Activated CD4-positive, alpha-beta T cell treated with anti-CD3 and anti-CD28 coated beads, Interleukin-2, amount 10 ng/mL, durations not matched to agents 24 days and 14 days (primary cell): ENCODE results near the gene LRRC45. TPM values are rescaled to one million over a fixed set of nuclear protein-coding genes. Genes with fewer than 3 reads are reported as not detected.

Experiments used
- DNase-seq: peaks from one replicate; pipeline ENCODE4 v3.0.0; 2022
- H3K27ac Mint-ChIP-seq: one replicate; pipeline ENCODE4 v1.8.0; 2022; ENCODE audit warnings: mild to moderate bottlenecking, mixed read lengths
- H3K27me3 Mint-ChIP-seq: one replicate; pipeline ENCODE4 v1.8.0; 2022; ENCODE audit warnings: mixed read lengths
- H3K36me3 Mint-ChIP-seq: one replicate; pipeline ENCODE4 v1.8.0; 2022; ENCODE audit warnings: low read depth, mild to moderate bottlenecking, mixed read lengths
- H3K4me1 Mint-ChIP-seq: one replicate; pipeline ENCODE4 v1.8.0; 2021; ENCODE audit warnings: mixed read lengths
- H3K4me3 Mint-ChIP-seq: one replicate; pipeline ENCODE4 v1.8.0; 2022; ENCODE audit warnings: mild to moderate bottlenecking, moderate library complexity, mixed read lengths
- H3K9me3 Mint-ChIP-seq: one replicate; pipeline ENCODE4 v1.8.0; 2021; ENCODE audit warnings: mixed read lengths
- intact Hi-C: fragments of 100-400 bp; cut with micrococcal nuclease; formaldehyde crosslinking; loops from one replicate; pipeline ENCODE4 v1.15.1; 2023
- total RNA-seq: library from RNA; stranded (reverse); gene quantifications from 2 replicates; pipeline ENCODE4 v1.2.3, GENCODE V29; 2022

LRRC45 gene
- total RNA-seq, 1 donor from 2014 or later = 40.6 TPM

- H3K27me3 Mint-ChIP-seq = no peaks in the 10 kb centered on the region
- intact Hi-C loops = no loop called here
- no peak overlapping the region for H3K4me3 Mint-ChIP-seq
Measured at GRCh38 chr17:81987161-81987770, 35.8 kb upstream of the LRRC45 start.

GRCh38 chr17:81990836-81991683 lies 32.0 kb upstream of the LRRC45 start:
- no peak overlapping the region for H3K27ac Mint-ChIP-seq
- no peaks in the 10 kb centered on the region for H3K9me3 Mint-ChIP-seq
- H3K4me1 Mint-ChIP-seq = peaks cover 1% of the 10 kb centered on the region
- intact Hi-C loops = no loop called here
- DNase-seq = no peak
- H3K4me3 Mint-ChIP-seq = no peak overlapping the region
- H3K27me3 Mint-ChIP-seq = no peaks in the 10 kb centered on the region
- H3K36me3 Mint-ChIP-seq = peaks cover 4% of the 10 kb centered on the region

More at GRCh38 chr17:81987161-81987770, 35.8 kb upstream of the LRRC45 start:
- no peaks in the 10 kb centered on the region for H3K9me3 Mint-ChIP-seq
- no peak overlapping the region for H3K27ac Mint-ChIP-seq
- H3K4me1 Mint-ChIP-seq = peaks cover 5% of the 10 kb centered on the region
- peaks cover 21% of the 10 kb centered on the region for H3K36me3 Mint-ChIP-seq
- DNase-seq = no peak

- Mint-ChIP-seq H3K9me3 (no peaks in the 10 kb centered on the region), H3K27me3 (no peaks in the 10 kb centered on the region), H3K4me3 (no peak overlapping the region), H3K36me3 (peaks cover 4% of the 10 kb centered on the region), H3K27ac (no peak overlapping the region), H3K4me1 (peaks cover 1% of the 10 kb centered on the region)
- intact Hi-C loops = no loop called here
- no peak for DNase-seq
Measured at GRCh38 chr17:81991684-81992305, 31.3 kb upstream of the LRRC45 start.

- Mint-ChIP-seq H3K27ac (no peak overlapping the region), H3K27me3 (no peaks in the 10 kb centered on the region), H3K36me3 (peaks cover 4% of the 10 kb centered on the region), H3K9me3 (no peaks in the 10 kb centered on the region), H3K4me3 (no peak overlapping the region), H3K4me1 (no peaks in the 10 kb centered on the region)
- intact Hi-C loops = no loop called here
- no peak for DNase-seq
Measured at GRCh38 chr17:81992306-81993102, 30.6 kb upstream of the LRRC45 start.

- no peak overlapping the region for H3K4me3 Mint-ChIP-seq
- DNase-seq = no peak
- intact Hi-C loops = no loop called here
- peaks cover 6% of the 10 kb centered on the region for H3K36me3 Mint-ChIP-seq
- H3K4me1 Mint-ChIP-seq = no peaks in the 10 kb centered on the region
- no peak overlapping the region for H3K27ac Mint-ChIP-seq
- no peaks in the 10 kb centered on the region for H3K9me3 Mint-ChIP-seq
- H3K27me3 Mint-ChIP-seq = no peaks in the 10 kb centered on the region
Measured at GRCh38 chr17:81993729-81994592, 29.1 kb upstream of the LRRC45 start.

GRCh38 chr17:81994593-81995462 lies 28.3 kb upstream of the LRRC45 start:
- no peak overlapping the region for H3K4me3 Mint-ChIP-seq
- peaks cover 6% of the 10 kb centered on the region for H3K36me3 Mint-ChIP-seq
- intact Hi-C loops = no loop called here
- H3K27ac Mint-ChIP-seq = no peak overlapping the region
- H3K27me3 Mint-ChIP-seq = no peaks in the 10 kb centered on the region
- no peak for DNase-seq
- no peaks in the 10 kb centered on the region for H3K9me3 Mint-ChIP-seq
- H3K4me1 Mint-ChIP-seq = no peaks in the 10 kb centered on the region

GRCh38 chr17:81995463-81996231 lies 27.5 kb upstream of the LRRC45 start:
- intact Hi-C loops = no loop called here
- Mint-ChIP-seq H3K36me3 (peaks cover 3% of the 10 kb centered on the region), H3K4me1 (no peaks in the 10 kb centered on the region), H3K4me3 (no peak overlapping the region), H3K27ac (no peak overlapping the region), H3K27me3 (no peaks in the 10 kb centered on the region), H3K9me3 (no peaks in the 10 kb centered on the region)
- no peak for DNase-seq

GRCh38 chr17:81996232-81996756 lies 26.8 kb upstream of the LRRC45 start:
- Mint-ChIP-seq H3K9me3 (no peaks in the 10 kb centered on the region), H3K36me3 (peaks cover 2% of the 10 kb centered on the region), H3K27ac (no peak overlapping the region), H3K27me3 (no peaks in the 10 kb centered on the region), H3K4me1 (no peaks in the 10 kb centered on the region), H3K4me3 (no peak overlapping the region)
- DNase-seq = no peak
- intact Hi-C loops = no loop called here

- no peak overlapping the region for H3K27ac Mint-ChIP-seq
- H3K4me1 Mint-ChIP-seq = no peaks in the 10 kb centered on the region
- intact Hi-C loops = no loop called here
- H3K4me3 Mint-ChIP-seq = no peak overlapping the region
- DNase-seq = no peak
- no peaks in the 10 kb centered on the region for H3K9me3 Mint-ChIP-seq
- H3K36me3 Mint-ChIP-seq = peaks cover 2% of the 10 kb centered on the region
- H3K27me3 Mint-ChIP-seq = no peaks in the 10 kb centered on the region
Measured at GRCh38 chr17:81996757-81997441, 26.2 kb upstream of the LRRC45 start.

GRCh38 chr17:81998212-81998611 lies 24.9 kb upstream of the LRRC45 start:
- H3K27me3 Mint-ChIP-seq = no peaks in the 10 kb centered on the region
- no peak for DNase-seq
- H3K4me1 Mint-ChIP-seq = no peaks in the 10 kb centered on the region
- no peak overlapping the region for H3K4me3 Mint-ChIP-seq
- intact Hi-C loops = no loop called here
- no peaks in the 10 kb centered on the region for H3K9me3 Mint-ChIP-seq
- H3K27ac Mint-ChIP-seq = no peak overlapping the region
- peaks cover 2% of the 10 kb centered on the region for H3K36me3 Mint-ChIP-seq

- no peaks in the 10 kb centered on the region for H3K27me3 Mint-ChIP-seq
- intact Hi-C loops = no loop called here
- peaks cover 2% of the 10 kb centered on the region for H3K36me3 Mint-ChIP-seq
- H3K27ac Mint-ChIP-seq = no peak overlapping the region
- H3K4me1 Mint-ChIP-seq = no peaks in the 10 kb centered on the region
- no peak overlapping the region for H3K4me3 Mint-ChIP-seq
- H3K9me3 Mint-ChIP-seq = no peaks in the 10 kb centered on the region
- no peak for DNase-seq
Measured at GRCh38 chr17:81998691-81999438, 24.2 kb upstream of the LRRC45 start.
